Vagina (tissue), 2 donors: Measurements from ENCODE around the gene ATP2A3. TPM values are rescaled to one million over a fixed set of nuclear protein-coding genes. Genes with fewer than 3 reads are reported as not detected.
A peak's percentile ranks its signal among the peaks of the same experiment; 100 is the strongest.

Experiments used
- DNase-seq, 2 donors: peaks; one replicate each; pipeline ENCODE4 v3.0.0-alpha.2; 2017; ENCODE audit errors: extremely low spot score in 2 of 2
- H3K27ac ChIP-seq: fragments of 200-600 bp; sonication (generic); one replicate; pipeline ENCODE4 v1.5.1; 2019
- H3K27me3 ChIP-seq: fragments of 200-600 bp; sonication (generic); one replicate; pipeline ENCODE4 v1.5.1; 2019
- H3K36me3 ChIP-seq, 2 donors: fragments of 200-600 bp; sonication (generic); one replicate each; pipeline ENCODE4 v1.5.1; 2017 to 2019
- H3K4me1 ChIP-seq: fragments of 200-600 bp; sonication (generic); one replicate; pipeline ENCODE4 v1.5.1; 2019
- H3K4me3 ChIP-seq, 2 donors: fragments of 200-600 bp; sonication (generic); 1 replicate in 1 of 2; 2 replicates in 1 of 2; pipeline ENCODE4 v1.5.1; 2016 to 2019
- H3K9me3 ChIP-seq: fragments of 200-600 bp; sonication (generic); one replicate; pipeline ENCODE4 v1.5.1; 2019
- CTCF ChIP-seq, 3 experiments: fragments of 450-650 bp in 2 of 3; fragments of 200-600 bp in 1 of 3; sonication (generic) in 1 of 3; IDR thresholded peaks; one replicate each; pipeline ENCODE4 v1.5.1; 2017 to 2019; ENCODE audit warnings: antibody characterized with exemption in 3 of 3, mild to moderate bottlenecking in 2 of 3, moderate library complexity in 2 of 3
- POLR2A ChIP-seq, 2 donors: fragments of 450-650 bp; IDR thresholded peaks; one replicate each; pipeline ENCODE4 v1.6.1; 2017; ENCODE audit warnings: antibody characterized with exemption in 2 of 2, mild to moderate bottlenecking in 2 of 2, moderate library complexity in 2 of 2
- POLR2AphosphoS5 ChIP-seq, 2 donors: sonication (generic); formaldehyde crosslinking; IDR thresholded peaks; one replicate each; pipeline ENCODE4 v1.9.0; 2017; ENCODE audit warnings: antibody characterized with exemption in 2 of 2, mild to moderate bottlenecking in 2 of 2, low read depth in 1 of 2; ENCODE audit not compliant: insufficient read depth in 1 of 2
- intact Hi-C: fragments of 100-400 bp; cut with DNase I; formaldehyde crosslinking; loops from one replicate; pipeline ENCODE4 v1.15.1; 2023
- total RNA-seq: library from RNA; depleted of rRNA; stranded (reverse); fragments of >200 nt; gene quantifications from one replicate; pipeline ENCODE4 v1.2.3, GENCODE V29; 2016

Gene ATP2A3
- total RNA-seq, 1 donor from 2014 or later: 15.5 TPM

GRCh38 chr17:3913531-3914311 is 50.5 kb downstream of the ATP2A3 start:
- no peaks in the 10 kb centered on the region for H3K27me3 ChIP-seq
- TF ChIP-seq CTCF (IDR thresholded peaks at IDR 0.05) (peak; percentile 86 to 96 (median 93)), POLR2A (IDR thresholded peaks at IDR 0.05) (no peak), POLR2AphosphoS5 (IDR thresholded peaks at IDR 0.05; ENCODE audit: insufficient read depth in 1 of 2, low read depth in 1 of 2) (no peak)
- no peaks in the 10 kb centered on the region for H3K9me3 ChIP-seq
- H3K36me3 ChIP-seq: no peaks in the 10 kb centered on the region
- intact Hi-C loops: loop anchor here (2.0 kb wide), 1 partner anchor 95 kb away; no protein-coding TSS in a partner anchor
- H3K4me3 ChIP-seq: peak overlapping the region in 1 of 2 donors; percentile 30
- DNase-seq: no peak
- H3K4me1 ChIP-seq: peaks cover 27% of the 10 kb centered on the region
- no peak overlapping the region for H3K27ac ChIP-seq

- TF ChIP-seq CTCF (IDR thresholded peaks at IDR 0.05) (no peak), POLR2A (IDR thresholded peaks at IDR 0.05) (no peak), POLR2AphosphoS5 (IDR thresholded peaks at IDR 0.05; ENCODE audit: insufficient read depth in 1 of 2, low read depth in 1 of 2) (no peak)
- H3K4me1 ChIP-seq: peaks cover 27% of the 10 kb centered on the region
- H3K27me3 ChIP-seq: no peaks in the 10 kb centered on the region
- no peak for DNase-seq
- intact Hi-C loops: no loop called here
- H3K36me3 ChIP-seq: no peaks in the 10 kb centered on the region
- no peaks in the 10 kb centered on the region for H3K9me3 ChIP-seq
- H3K27ac ChIP-seq: no peak overlapping the region
- no peak overlapping the region for H3K4me3 ChIP-seq
Measured at GRCh38 chr17:3912827-3913226, 51.4 kb downstream of the ATP2A3 start.

- intact Hi-C loops: no loop called here
- H3K27me3 ChIP-seq: no peaks in the 10 kb centered on the region
- no peaks in the 10 kb centered on the region for H3K36me3 ChIP-seq
- TF ChIP-seq POLR2AphosphoS5 (IDR thresholded peaks at IDR 0.05; ENCODE audit: insufficient read depth in 1 of 2, low read depth in 1 of 2) (no peak), CTCF (IDR thresholded peaks at IDR 0.05) (no peak)
- H3K9me3 ChIP-seq: no peaks in the 10 kb centered on the region
- H3K4me3 ChIP-seq: no peak overlapping the region
- DNase-seq: no peak
- H3K4me1 ChIP-seq: peaks cover 17% of the 10 kb centered on the region
- H3K27ac ChIP-seq: no peak overlapping the region
Measured at GRCh38 chr17:3911271-3912053, 52.8 kb downstream of the ATP2A3 start.

GRCh38 chr17:3910420-3911270 is 53.6 kb downstream of the ATP2A3 start:
- TF ChIP-seq POLR2A (IDR thresholded peaks at IDR 0.05): no peak
- no peak for TF ChIP-seq POLR2AphosphoS5 (IDR thresholded peaks at IDR 0.05; ENCODE audit: insufficient read depth in 1 of 2, low read depth in 1 of 2)
- TF ChIP-seq CTCF (IDR thresholded peaks at IDR 0.05): no peak
- Histone ChIP-seq H3K9me3 (no peaks in the 10 kb centered on the region), H3K4me3 (no peak overlapping the region), H3K4me1 (peaks cover 12% of the 10 kb centered on the region), H3K36me3 (no peaks in the 10 kb centered on the region), H3K27ac (no peak overlapping the region), H3K27me3 (no peaks in the 10 kb centered on the region)
- DNase-seq: no peak
- intact Hi-C loops: no loop called here
